ENCODE measurements around the gene TRPV4.

TRPV4 gene

GRCh38 chr12:109752117-109753053 is 80.8 kb downstream of the TRPV4 start:
- no peak for DNase-seq (ENCODE audit: low spot score)
- TF ChIP-seq CTCF (IDR thresholded peaks at IDR 0.05; ENCODE audit: extremely low read depth, missing control alignments), result no peak

- DNase-seq (ENCODE audit: low spot score), result no peak
- TF ChIP-seq CTCF (IDR thresholded peaks at IDR 0.05; ENCODE audit: extremely low read depth, missing control alignments), result no peak
Observed at GRCh38 chr12:109744986-109745942, 87.9 kb downstream of the TRPV4 start.

- TF ChIP-seq CTCF (IDR thresholded peaks at IDR 0.05; ENCODE audit: extremely low read depth, missing control alignments), result no peak
- no peak for DNase-seq (ENCODE audit: low spot score)
Observed at GRCh38 chr12:109744026-109744425, 89.2 kb downstream of the TRPV4 start.

GRCh38 chr12:109743076-109743910 is 89.9 kb downstream of the TRPV4 start:
- no peak for DNase-seq (ENCODE audit: low spot score)
- no peak for TF ChIP-seq CTCF (IDR thresholded peaks at IDR 0.05; ENCODE audit: extremely low read depth, missing control alignments)

- DNase-seq (ENCODE audit: low spot score), result no peak
- no peak for TF ChIP-seq CTCF (IDR thresholded peaks at IDR 0.05; ENCODE audit: extremely low read depth, missing control alignments)
Observed at GRCh38 chr12:109741970-109742703, 91.1 kb downstream of the TRPV4 start.

- no peak for TF ChIP-seq CTCF (IDR thresholded peaks at IDR 0.05; ENCODE audit: extremely low read depth, missing control alignments)
- DNase-seq (ENCODE audit: low spot score), result no peak
Observed at GRCh38 chr12:109741286-109741969, 91.8 kb downstream of the TRPV4 start.
